Right lobe of liver (tissue), 4 donors: ENCODE results near the gene KCNT1.

Experiments
- POLR2A ChIP-seq: fragments of 450-650 bp; IDR thresholded peaks from one replicate; pipeline ENCODE4 v1.6.1; 2017; ENCODE audit warnings: antibody characterized with exemption, mild to moderate bottlenecking
- TF ChIP-seq, protein P1 (sequence below), 4 donors: fragments of 200-600 bp in 3 of 4; fragments of 450-650 bp in 1 of 4; IDR thresholded peaks; one replicate each; pipeline versions ENCODE4 v1.5.1 to v1.8.0; 2016 to 2022; ENCODE audit warnings: antibody characterized with exemption in 4 of 4, mild to moderate bottlenecking in 2 of 4
- donor health status: DM: no; HTN: no; CAD: no.
- donor health status: DM: no; HTN: no; CAD: no.
- donor health status: DM: no; HTN: yes; CAD: no.

DNA sequence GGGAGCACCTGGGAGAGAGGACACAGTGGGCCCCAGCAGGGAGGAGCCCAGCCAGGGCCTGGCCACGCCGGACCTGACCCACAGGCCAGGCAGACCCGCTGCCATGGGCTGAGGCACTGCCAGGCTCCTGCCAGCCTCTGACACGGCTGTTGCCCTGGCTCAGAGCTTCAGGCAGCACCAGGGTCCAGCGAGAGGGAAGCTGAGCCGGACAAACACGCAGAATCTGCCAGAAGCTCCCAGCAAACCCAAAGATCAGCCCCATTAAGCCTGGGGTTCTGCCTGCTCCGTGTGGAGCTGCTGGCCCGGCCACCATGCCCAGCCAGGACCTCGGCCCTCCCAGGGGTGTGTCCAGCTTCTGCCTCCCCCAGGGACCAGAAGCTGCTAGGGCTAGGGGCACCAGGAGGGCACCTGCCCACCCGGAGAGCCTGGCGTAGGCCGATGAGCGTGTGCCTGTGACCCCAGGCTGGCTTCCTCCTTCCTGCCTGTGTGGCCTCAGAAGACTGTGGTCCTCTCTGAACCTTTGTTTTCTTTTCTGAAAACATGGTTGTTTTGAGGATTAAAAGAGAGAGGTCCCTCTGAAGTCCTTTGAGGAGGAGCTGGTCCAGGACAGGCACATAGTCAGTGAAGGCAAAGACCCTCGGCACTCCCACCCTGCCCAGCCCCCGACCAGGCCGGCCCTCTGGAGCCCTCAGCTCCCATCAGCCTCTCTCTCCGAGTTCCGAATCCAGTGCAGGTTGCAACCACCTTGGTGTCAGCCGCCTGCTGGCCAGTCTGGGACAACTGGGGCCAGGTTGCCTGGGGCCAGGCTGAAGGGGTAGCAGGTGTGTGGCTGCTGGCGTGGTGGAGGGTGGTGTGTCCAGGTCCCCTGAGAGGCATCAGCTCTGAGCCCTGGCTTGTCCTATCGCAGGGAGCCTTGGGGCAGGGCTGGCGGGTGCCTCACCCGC, 39.6 kb downstream of the KCNT1 start:
- TF ChIP-seq POLR2A = no peak
- TF ChIP-seq, protein P1, sequence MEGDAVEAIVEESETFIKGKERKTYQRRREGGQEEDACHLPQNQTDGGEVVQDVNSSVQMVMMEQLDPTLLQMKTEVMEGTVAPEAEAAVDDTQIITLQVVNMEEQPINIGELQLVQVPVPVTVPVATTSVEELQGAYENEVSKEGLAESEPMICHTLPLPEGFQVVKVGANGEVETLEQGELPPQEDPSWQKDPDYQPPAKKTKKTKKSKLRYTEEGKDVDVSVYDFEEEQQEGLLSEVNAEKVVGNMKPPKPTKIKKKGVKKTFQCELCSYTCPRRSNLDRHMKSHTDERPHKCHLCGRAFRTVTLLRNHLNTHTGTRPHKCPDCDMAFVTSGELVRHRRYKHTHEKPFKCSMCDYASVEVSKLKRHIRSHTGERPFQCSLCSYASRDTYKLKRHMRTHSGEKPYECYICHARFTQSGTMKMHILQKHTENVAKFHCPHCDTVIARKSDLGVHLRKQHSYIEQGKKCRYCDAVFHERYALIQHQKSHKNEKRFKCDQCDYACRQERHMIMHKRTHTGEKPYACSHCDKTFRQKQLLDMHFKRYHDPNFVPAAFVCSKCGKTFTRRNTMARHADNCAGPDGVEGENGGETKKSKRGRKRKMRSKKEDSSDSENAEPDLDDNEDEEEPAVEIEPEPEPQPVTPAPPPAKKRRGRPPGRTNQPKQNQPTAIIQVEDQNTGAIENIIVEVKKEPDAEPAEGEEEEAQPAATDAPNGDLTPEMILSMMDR (IDR thresholded peaks at IDR 0.05) = no peak
